A549 (cell line): ENCODE results near the gene ERN1. TPM values are rescaled to one million over a fixed set of nuclear protein-coding genes. Genes with fewer than 3 reads are reported as not detected.

ENCODE experiments used
- ATAC-seq, 2 experiments: fragments of 200-7000 bp in 1 of 2; fragments of >200 bp in 1 of 2; cut with Nextera tagmentation in 1 of 2; cut with Tn5 transposase in 1 of 2; 3 replicates each; pipeline versions ENCODE4 v1.8.0 to v1.9.1; 2018 to 2020; ENCODE audit warnings: mild to moderate bottlenecking in 1 of 2, moderate library complexity in 1 of 2
- CTCF ChIA-PET: fragments of 300-600 bp; sonication (Branson Sonifier 250); formaldehyde crosslinking; extraction: SDS; loops from one replicate; lab custom pipeline; 2021; ENCODE audit warnings: antibody characterized with exemption, inconsistent platforms; lab: Yijun Ruan, JAX
- POLR2A ChIA-PET: fragments of 350-600 bp; formaldehyde crosslinking; extraction: SDS; loops from one replicate; lab custom pipeline; 2021; ENCODE audit warnings: antibody characterized with exemption, inconsistent platforms; lab: Yijun Ruan, JAX
- DNase-seq, 2 experiments: peaks; one replicate each; pipeline versions ENCODE4 v3.0.0 to v3.0.0-alpha.2; 2011 to 2016; ENCODE audit warnings: low read depth in 1 of 2, low spot score in 1 of 2
- FAIRE-seq: peaks from 2 replicates; lab custom pipeline; 2011; peaks lifted over from hg19 to GRCh38; lab: Jason Lieb, UNC
- H3K27ac ChIP-seq, 2 experiments: fragments of >200 bp; sonication (Bioruptor Twin); formaldehyde crosslinking; 3 replicates each; pipeline ENCODE4 v1.5.1; 2016 to 2017
- H3K4me1 ChIP-seq: fragments of >200 bp; sonication (Bioruptor Twin); formaldehyde crosslinking; 3 replicates; pipeline ENCODE4 v1.6.1; 2016
- H3K4me2 ChIP-seq: fragments of >200 bp; sonication (Bioruptor Twin); formaldehyde crosslinking; 3 replicates; pipeline ENCODE4 v1.6.1; 2016
- H3K4me3 ChIP-seq: fragments of >200 bp; sonication (Bioruptor Twin); formaldehyde crosslinking; 3 replicates; pipeline ENCODE4 v1.5.1; 2016
- H3K9me3 ChIP-seq: fragments of >200 bp; sonication (Bioruptor Twin); formaldehyde crosslinking; 3 replicates; pipeline ENCODE4 v1.6.1; 2016
- CEBPB ChIP-seq, 2 experiments: fragments of >200 bp in 1 of 2; sonication (Bioruptor Twin) in 1 of 2; formaldehyde crosslinking in 1 of 2; IDR thresholded peaks; 2 replicates each; pipeline ENCODE4 v1.6.1; 2012 to 2016
- EP300 ChIP-seq, 2 experiments: fragments of >200 bp; sonication (Bioruptor Twin); formaldehyde crosslinking; IDR thresholded peaks; 2 replicates in 1 of 2; 3 replicates in 1 of 2; pipeline ENCODE4 v1.6.1; 2016 to 2017
- ESRRA ChIP-seq: fragments of 150-350 bp; IDR thresholded peaks from 2 replicates; pipeline ENCODE4 v1.6.1; 2014; ENCODE audit warnings: mild to moderate bottlenecking, low read length, borderline replicate concordance
- FOSB ChIP-seq: fragments of 250-450 bp; sonication (Bioruptor Pico); IDR thresholded peaks from 2 replicates; pipeline ENCODE4 v1.5.0; 2020; ENCODE audit warnings: mild to moderate bottlenecking, moderate library complexity
- FOXS1 ChIP-seq: fragments of 250-450 bp; sonication (Bioruptor Pico); IDR thresholded peaks from 2 replicates; pipeline ENCODE4 v1.5.0; 2020; ENCODE audit warnings: mild to moderate bottlenecking, moderate library complexity
- GATA3 ChIP-seq: IDR thresholded peaks from 2 replicates; pipeline ENCODE4 v1.6.1; 2012; ENCODE audit warnings: borderline replicate concordance
- HOXA7 ChIP-seq: fragments of 250-450 bp; sonication (Bioruptor Pico); IDR thresholded peaks from 2 replicates; pipeline ENCODE4 v1.5.0; 2020; ENCODE audit warnings: mild to moderate bottlenecking, moderate library complexity
- HOXB13 ChIP-seq: fragments of 250-450 bp; sonication (Bioruptor Pico); IDR thresholded peaks from 2 replicates; pipeline ENCODE4 v1.5.0; 2020; ENCODE audit warnings: low read depth, mild to moderate bottlenecking, moderate library complexity
- JUNB ChIP-seq: fragments of >200 bp; sonication (Bioruptor Twin); formaldehyde crosslinking; IDR thresholded peaks from 2 replicates; pipeline ENCODE4 v1.6.1; 2016
- KDM1A ChIP-seq: fragments of 200-600 bp; sonication (generic); IDR thresholded peaks from 2 replicates; pipeline ENCODE4 v1.6.1; 2016; ENCODE audit warnings: low read depth, mild to moderate bottlenecking
- MAZ ChIP-seq: fragments of 150-350 bp; IDR thresholded peaks from 2 replicates; pipeline ENCODE4 v1.6.1; 2014; ENCODE audit warnings: antibody characterized with exemption, low read depth, low read length, borderline replicate concordance
- MYC ChIP-seq: IDR thresholded peaks from 2 replicates; pipeline ENCODE4 v1.6.1; 2012; ENCODE audit warnings: mild to moderate bottlenecking, inconsistent platforms, low read length, improper control_type of control experiment, borderline replicate concordance
- NPAS2 ChIP-seq: fragments of 250-450 bp; sonication (Bioruptor Pico); IDR thresholded peaks from 2 replicates; pipeline ENCODE4 v1.8.0; 2022; ENCODE audit warnings: mild to moderate bottlenecking, moderate library complexity, borderline replicate concordance
- NR3C1 ChIP-seq: fragments of >200 bp; sonication (Bioruptor Twin); formaldehyde crosslinking; IDR thresholded peaks from 3 replicates; pipeline ENCODE4 v1.6.1; 2017
- PBX3 ChIP-seq: IDR thresholded peaks from 2 replicates; pipeline ENCODE4 v1.6.1; 2012
- PHF8 ChIP-seq: fragments of 200-600 bp; sonication (generic); IDR thresholded peaks from 2 replicates; pipeline ENCODE4 v1.6.1; 2016; ENCODE audit warnings: low read depth, mild to moderate bottlenecking, antibody characterized with exemption, moderate library complexity, borderline replicate concordance
- POLR2A ChIP-seq: IDR thresholded peaks from 2 replicates; pipeline ENCODE4 v1.6.1; 2012; ENCODE audit warnings: mild to moderate bottlenecking, low read length
- RAD21 ChIP-seq, 2 experiments: fragments of >200 bp in 1 of 2; sonication (Bioruptor Twin) in 1 of 2; formaldehyde crosslinking in 1 of 2; IDR thresholded peaks in 1 of 2; conservative IDR thresholded peaks in 1 of 2; 2 replicates in 1 of 2; 3 replicates in 1 of 2; pipeline ENCODE4 v1.6.1; 2012 to 2018; ENCODE audit warnings: inconsistent platforms in 1 of 2
- RCOR1 ChIP-seq: fragments of 150-350 bp; IDR thresholded peaks from 2 replicates; pipeline ENCODE4 v1.6.1; 2014; ENCODE audit warnings: antibody characterized with exemption, low read length, low read depth
- REST ChIP-seq: fragments of 200-600 bp; sonication (generic); IDR thresholded peaks from 2 replicates; pipeline ENCODE4 v1.6.1; 2016; ENCODE audit warnings: antibody characterized with exemption, mild to moderate bottlenecking, moderate library complexity
- TFCP2L1 ChIP-seq: fragments of 250-450 bp; sonication (Bioruptor Pico); IDR thresholded peaks from 2 replicates; pipeline ENCODE4 v1.5.0; 2021; ENCODE audit warnings: mild to moderate bottlenecking
- ZC3H11A ChIP-seq: fragments of 450-650 bp; IDR thresholded peaks from 2 replicates; pipeline ENCODE4 v1.6.1; 2014; ENCODE audit warnings: antibody characterized with exemption, mild to moderate bottlenecking
- ZFP36 ChIP-seq: fragments of 450-650 bp; IDR thresholded peaks from 2 replicates; pipeline ENCODE4 v1.6.1; 2014; ENCODE audit warnings: borderline replicate concordance; ENCODE audit not compliant: partially characterized antibody
- ZNF302 ChIP-seq: fragments of 250-450 bp; sonication (Bioruptor Pico); IDR thresholded peaks from 2 replicates; pipeline ENCODE4 v1.9.0; 2021; ENCODE audit warnings: inconsistent platforms, mild to moderate bottlenecking, moderate library complexity
- WGBS: methylation state at CpG from one replicate; pipeline ENCODE4 v1.1.6; 2017; ENCODE audit errors: missing lambda C conversion rate; 5-methylcytosine and 5-hydroxymethylcytosine counted together
- polyA plus RNA-seq, 4 experiments: library from polyadenylated mRNA; depleted of rRNA in 3 of 4; stranded (reverse); fragments of >200 nt; fragmentation: RNase III in 1 of 4; extraction: RNeasy Plus Mini Kit Qiagen cat#74134 plus additional on column Dnase treatment in 1 of 4; gene quantifications; 2 replicates in 3 of 4; 3 replicates in 1 of 4; pipeline ENCODE4 v1.2.3, GENCODE V29; 2011 to 2017
- TF ChIP-seq, protein P1 (sequence below): IDR thresholded peaks from 2 replicates; pipeline ENCODE4 v1.6.1; 2012; ENCODE audit warnings: low read depth, borderline replicate concordance

ERN1 gene
- polyA plus RNA-seq, 2 of the 4 experiments (the other 2 are of a cell fraction) = 4.1 to 19.8 TPM

- TF ChIP-seq ZNF302 = no peak
- TF ChIP-seq FOXS1 = no peak
- TF ChIP-seq ZFP36 = no peak
- TF ChIP-seq RAD21 (conservative IDR thresholded peaks at IDR 0.05 in 1 of 2, IDR thresholded peaks at IDR 0.05 in 1 of 2) = no peak
- TF ChIP-seq PHF8 = no peak
- TF ChIP-seq RCOR1 = no peak
- no peak for TF ChIP-seq JUNB
- TF ChIP-seq, all 56 proteins: peak for 0
Observed at GRCh38 chr17:63998721-63999679, 130.9 kb downstream of the ERN1 start (continued).

DNA sequence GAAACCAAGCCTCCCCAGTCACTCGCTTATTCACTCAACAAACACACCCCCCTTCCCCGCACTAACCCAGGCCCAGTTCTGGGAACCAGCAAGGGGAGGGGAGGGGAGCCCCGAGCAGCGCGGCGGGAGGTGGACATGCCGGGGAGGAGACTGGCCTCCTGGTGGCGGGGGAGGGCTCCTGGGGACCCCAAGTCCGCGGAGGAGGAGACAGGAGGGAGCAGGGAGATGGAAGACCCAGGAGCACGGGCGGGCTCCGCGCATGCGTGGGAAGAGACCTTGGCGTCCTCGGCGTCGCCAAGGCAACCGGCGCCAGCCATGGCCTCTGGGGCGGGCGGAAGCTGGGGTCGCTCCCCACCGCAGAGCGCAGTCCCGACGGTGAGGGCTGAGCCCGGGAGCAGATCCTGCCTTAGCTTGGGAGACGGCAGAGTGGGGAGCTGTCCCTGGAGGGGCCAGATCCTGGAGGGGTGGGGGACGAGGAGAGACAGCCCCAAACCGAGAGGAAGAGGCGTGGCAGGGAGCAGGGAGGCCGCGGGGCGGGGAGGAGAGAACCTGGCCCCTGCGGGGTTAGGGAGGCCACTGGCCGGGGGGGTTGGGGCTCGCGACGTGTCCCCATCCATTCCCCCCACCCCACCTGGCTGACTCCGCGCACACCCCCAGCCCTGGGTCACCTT is 131.8 kb downstream of the ERN1 start, which contains the start of gene PRR29:
TSS of gene PRR29 (plus strand) at position 302 of the 671 bp plus-strand sequence. CDS start at position 316, 14 bp downstream.
- ATAC-seq = peak; percentile 75 to 90
- Histone ChIP-seq H3K27ac (peak within 1 kb of the TSS; percentile 52 to 81), H3K4me1 (peaks cover 9% of the 10 kb centered on the region), H3K4me2 (peak within 1 kb of the TSS; percentile 81), H3K4me3 (peak within 1 kb of the TSS; percentile 63), H3K9me3 (no peaks in the 10 kb centered on the region)
- ChIA-PET CTCF (interaction anchor here (1.0 to 2.5 kb wide), 6 partner anchors 27 to 136 kb away, joined by 3 to 10 read pairs (median 6); partner anchors contain the start of genes CSHL1 and GH1), POLR2A (no interaction called here)
- TF ChIP-seq ZNF302 (no peak), PHF8 (no peak), CEBPB (IDR thresholded peaks at IDR 0.05) (no peak), EP300 (IDR thresholded peaks at IDR 0.05) (no peak), ZC3H11A (no peak), POLR2A (no peak), FOSB (CRISPR knock-in tag) (no peak)
- no peak for FAIRE-seq
- WGBS = 12% methylated on average over 26 of the region's 43 CpGs
- peak; percentile 71 to 95 for DNase-seq

DNA sequence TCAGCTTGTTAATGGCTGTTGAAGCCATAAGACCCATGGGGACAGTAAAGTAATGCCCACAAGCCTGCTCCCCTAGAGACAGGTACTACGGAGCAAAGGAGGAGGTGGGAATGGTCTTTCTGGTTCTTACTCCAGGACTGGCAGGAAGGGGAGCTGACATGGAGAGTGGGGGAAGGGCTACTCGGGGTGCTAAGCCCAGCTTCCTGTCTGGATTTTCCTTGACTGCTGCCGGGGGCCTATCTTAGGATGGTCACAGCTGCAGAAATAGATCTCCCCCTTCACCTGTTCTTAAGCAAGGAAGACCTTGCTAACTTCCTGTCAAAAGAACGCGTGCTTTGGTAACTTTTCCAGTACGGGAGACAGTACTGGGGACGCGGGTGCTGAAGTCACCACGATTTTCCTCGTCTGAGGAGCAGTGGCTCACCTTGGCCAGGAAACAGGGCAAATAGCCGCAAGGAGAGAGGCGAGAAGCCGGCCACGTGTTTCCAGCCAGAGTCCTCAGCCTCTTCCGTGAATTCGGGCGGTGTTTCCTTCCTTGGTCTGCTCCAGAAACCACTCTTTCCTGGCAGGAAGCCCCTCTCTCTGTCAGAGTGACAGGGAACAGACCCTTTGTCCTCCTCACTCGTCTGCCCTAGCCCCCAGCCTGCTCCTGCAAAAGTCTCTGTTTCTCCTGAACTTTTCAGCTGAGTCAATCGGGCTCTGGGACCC is 132.4 kb downstream of the ERN1 start:
- TF ChIP-seq JUNB (no peak), KDM1A (no peak), ZNF302 (no peak), NPAS2 (CRISPR knock-in tag) (no peak), NR3C1 (no peak), GATA3 (no peak), ESRRA (no peak), REST (no peak), PBX3 (no peak), HOXA7 (CRISPR knock-in tag) (no peak), MAZ (no peak), RAD21 (conservative IDR thresholded peaks at IDR 0.05 in 1 of 2, IDR thresholded peaks at IDR 0.05 in 1 of 2) (no peak), MYC (no peak), TFCP2L1 (no peak), HOXB13 (no peak)
- TF ChIP-seq, protein P1, sequence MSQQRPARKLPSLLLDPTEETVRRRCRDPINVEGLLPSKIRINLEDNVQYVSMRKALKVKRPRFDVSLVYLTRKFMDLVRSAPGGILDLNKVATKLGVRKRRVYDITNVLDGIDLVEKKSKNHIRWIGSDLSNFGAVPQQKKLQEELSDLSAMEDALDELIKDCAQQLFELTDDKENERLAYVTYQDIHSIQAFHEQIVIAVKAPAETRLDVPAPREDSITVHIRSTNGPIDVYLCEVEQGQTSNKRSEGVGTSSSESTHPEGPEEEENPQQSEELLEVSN = no peak
- Histone ChIP-seq H3K27ac (peak overlapping the region in 1 of 2 experiments; percentile 81; a peak in 2 of 6 replicates), H3K4me1 (peaks cover 9% of the 10 kb centered on the region), H3K4me3 (peak overlapping the region; percentile 63; the same call in 2 of the 3 replicates), H3K9me3 (no peaks in the 10 kb centered on the region), H3K4me2 (peak overlapping the region; percentile 81)
- 61% methylated on average over 19 of the region's 19 CpGs for WGBS
- DNase-seq (no peak), ATAC-seq (no peak), FAIRE-seq (no peak)
- POLR2A ChIA-PET = no interaction called here
- CTCF ChIA-PET = interaction anchor here (0.6 to 14.8 kb wide), 10 partner anchors 16 to 86 kb away, joined by 3 to 150 read pairs (median 6); partner anchors contain the start of genes CSHL1 and GH1
